Measurements from ENCODE around the gene ZNF358.

Gene ZNF358

GRCh38 chr19:7492558-7492957 is 23.3 kb upstream of the ZNF358 start:
- H3K36me3 ChIP-seq, result no peaks in the 10 kb centered on the region
- H3K9me3 ChIP-seq, result no peaks in the 10 kb centered on the region
- no peaks in the 10 kb centered on the region for H3K27me3 ChIP-seq
- peak overlapping the region in 1 of 2 donors; percentile 77 for H3K27ac ChIP-seq
- intact Hi-C loops (cut with DNase I; ENCODE audit: low total_unique reads), result no loop called here
- DNase-seq, result no peak
- no peak overlapping the region for H3K4me3 ChIP-seq
- H3K4me1 ChIP-seq, result peaks cover 0 to 24% (median 9%) of the 10 kb centered on the region in 4 donors
- no peak for TF ChIP-seq CTCF (IDR thresholded peaks at IDR 0.05)

GRCh38 chr19:7494416-7495098 is 21.3 kb upstream of the ZNF358 start:
- peak; percentile 76 to 78 for DNase-seq
- H3K36me3 ChIP-seq, result no peaks in the 10 kb centered on the region
- TF ChIP-seq CTCF (IDR thresholded peaks at IDR 0.05), result peak; percentile 19 to 48
- no peaks in the 10 kb centered on the region for H3K9me3 ChIP-seq
- peak overlapping the region; percentile 69 to 77 for H3K27ac ChIP-seq
- intact Hi-C loops (cut with DNase I; ENCODE audit: low total_unique reads), result no loop called here
- peaks cover 0 to 15% (median under 1%) of the 10 kb centered on the region in 4 donors for H3K4me1 ChIP-seq
- H3K27me3 ChIP-seq, result peaks cover 0 to 3% of the 10 kb centered on the region in 2 donors
- H3K4me3 ChIP-seq, result no peak overlapping the region

DNA sequence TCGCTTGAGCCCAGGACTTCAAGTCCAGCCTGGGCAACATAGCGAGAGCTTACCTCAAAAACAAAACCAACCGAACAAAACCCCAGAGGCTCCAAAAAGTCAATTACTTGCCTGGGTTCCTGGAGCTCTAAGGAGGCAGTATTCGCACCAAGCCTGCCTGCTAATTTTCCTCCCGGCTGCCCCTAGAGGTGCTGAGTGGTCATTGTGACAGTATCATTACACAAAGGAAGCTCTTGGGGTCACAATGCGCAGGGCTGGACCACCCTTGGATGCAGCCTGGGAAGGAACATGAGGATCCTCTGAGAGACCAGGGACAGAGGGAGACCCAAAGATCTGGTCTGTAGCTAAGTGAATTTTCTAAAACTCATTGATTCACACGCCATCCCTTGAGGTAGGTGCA is 18.6 kb upstream of the ZNF358 start:
- Histone ChIP-seq H3K27ac (no peak overlapping the region), H3K9me3 (no peaks in the 10 kb centered on the region), H3K4me3 (no peak overlapping the region), H3K4me1 (peaks cover 0 to 24% (median 10%) of the 10 kb centered on the region in 4 donors), H3K36me3 (no peaks in the 10 kb centered on the region), H3K27me3 (peaks cover 0 to 25% of the 10 kb centered on the region in 2 donors)
- TF ChIP-seq CTCF (IDR thresholded peaks at IDR 0.05), result no peak
- no peak for DNase-seq
- intact Hi-C loops (cut with DNase I; ENCODE audit: low total_unique reads), result no loop called here

- peaks cover 0 to 53% of the 10 kb centered on the region in 2 donors for H3K27me3 ChIP-seq
- peaks cover 0 to 17% (median 14%) of the 10 kb centered on the region in 4 donors for H3K4me1 ChIP-seq
- no peak for TF ChIP-seq CTCF (IDR thresholded peaks at IDR 0.05)
- DNase-seq, result no peak
- H3K4me3 ChIP-seq, result peak overlapping the region; percentile 29 to 54
- H3K27ac ChIP-seq, result no peak overlapping the region
- no peaks in the 10 kb centered on the region for H3K9me3 ChIP-seq
- H3K36me3 ChIP-seq, result no peaks in the 10 kb centered on the region
- intact Hi-C loops (cut with DNase I; ENCODE audit: low total_unique reads), result no loop called here
Measured at GRCh38 chr19:7500811-7501450, 15.0 kb upstream of the ZNF358 start.

- no peak for DNase-seq
- intact Hi-C loops (cut with DNase I; ENCODE audit: low total_unique reads), result no loop called here
- no peak for TF ChIP-seq CTCF (IDR thresholded peaks at IDR 0.05)
- Histone ChIP-seq H3K36me3 (no peaks in the 10 kb centered on the region), H3K27me3 (peaks cover 0 to 53% of the 10 kb centered on the region in 2 donors), H3K27ac (no peak overlapping the region), H3K9me3 (no peaks in the 10 kb centered on the region), H3K4me1 (peaks cover 0 to 23% (median 20%) of the 10 kb centered on the region in 4 donors), H3K4me3 (no peak overlapping the region)
Measured at GRCh38 chr19:7502552-7502951, 13.4 kb upstream of the ZNF358 start.

All from tibial artery (tissue), 4 donors.